A549 (cell line): ENCODE measurements around the gene CMBL.

Experiments used
- BCL3 ChIP-seq: fragments of >200 bp; sonication (Bioruptor Twin); formaldehyde crosslinking; IDR thresholded peaks from 3 replicates; pipeline ENCODE4 v1.6.1; 2016
- CTCF ChIP-seq: fragments of >200 bp; sonication (Bioruptor Twin); formaldehyde crosslinking; IDR thresholded peaks from 3 replicates; pipeline ENCODE4 v1.5.1; 2016
- HMGXB4 ChIP-seq: fragments of 250-450 bp; sonication (Bioruptor Pico); IDR thresholded peaks from 2 replicates; pipeline ENCODE4 v1.5.0; 2021; ENCODE audit warnings: mild to moderate bottlenecking, moderate library complexity, borderline replicate concordance
- POLR2A ChIP-seq: IDR thresholded peaks from 2 replicates; pipeline ENCODE4 v1.6.1; 2012; ENCODE audit warnings: mild to moderate bottlenecking, low read length
- REST ChIP-seq: fragments of 200-600 bp; sonication (generic); IDR thresholded peaks from 2 replicates; pipeline ENCODE4 v1.6.1; 2016; ENCODE audit warnings: antibody characterized with exemption, mild to moderate bottlenecking, moderate library complexity
- TP53 ChIP-seq: fragments of 250-450 bp; sonication (Bioruptor Pico); IDR thresholded peaks from 2 replicates; pipeline ENCODE4 v1.5.0; 2021; ENCODE audit warnings: mild to moderate bottlenecking, moderate library complexity

- TF ChIP-seq CTCF = no peak
- no peak for TF ChIP-seq TP53 (CRISPR knock-in tag)
- TF ChIP-seq REST = no peak
- TF ChIP-seq POLR2A = no peak
- no peak for TF ChIP-seq BCL3
- no peak for TF ChIP-seq HMGXB4 (CRISPR knock-in tag)
Observed at GRCh38 chr5:10286162-10286861, 21.4 kb downstream of the CMBL start.
